Adrenal gland (tissue), 5 donors: Measurements from ENCODE around the gene ZFTA.

Experiments
- POLR2A ChIP-seq, 2 donors: fragments of 450-650 bp; IDR thresholded peaks; one replicate each; pipeline ENCODE4 v1.6.1; 2017; ENCODE audit warnings: antibody characterized with exemption in 2 of 2, mild to moderate bottlenecking in 2 of 2, moderate library complexity in 1 of 2
- TF ChIP-seq, protein P1 (sequence below), 6 experiments: fragments of 450-650 bp in 4 of 6; fragments of 200-600 bp in 2 of 6; sonication (generic) in 1 of 6; IDR thresholded peaks; 1 replicate in 5 of 6; 2 replicates in 1 of 6; pipeline versions ENCODE4 v1.5.1 to v1.8.0; 2016 to 2021; ENCODE audit warnings: antibody characterized with exemption in 6 of 6, mild to moderate bottlenecking in 2 of 6, moderate library complexity in 1 of 6
- donor health status: DM: no; HTN: no; CAD: no.

DNA sequence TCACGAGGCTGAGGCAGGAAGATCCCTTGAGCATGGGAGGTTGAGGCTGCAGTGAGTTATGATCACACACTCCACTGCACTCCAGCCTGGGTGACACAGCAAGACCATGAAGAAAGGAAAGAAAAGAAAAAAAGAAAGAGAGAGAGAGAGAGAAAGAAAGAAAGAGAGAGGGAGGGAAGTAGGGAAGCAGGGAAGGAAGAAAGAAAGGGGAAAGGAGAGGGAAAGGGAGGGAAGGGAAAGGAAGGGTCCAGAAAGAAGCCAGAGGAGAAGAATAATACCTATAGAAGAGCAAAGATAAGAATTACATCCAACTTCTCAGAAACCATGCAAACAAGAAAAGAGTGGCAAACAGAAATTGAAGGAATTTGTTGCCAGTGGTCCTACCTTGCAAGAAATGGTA lies 17.2 kb upstream of the ZFTA start:
- TF ChIP-seq, protein P1, sequence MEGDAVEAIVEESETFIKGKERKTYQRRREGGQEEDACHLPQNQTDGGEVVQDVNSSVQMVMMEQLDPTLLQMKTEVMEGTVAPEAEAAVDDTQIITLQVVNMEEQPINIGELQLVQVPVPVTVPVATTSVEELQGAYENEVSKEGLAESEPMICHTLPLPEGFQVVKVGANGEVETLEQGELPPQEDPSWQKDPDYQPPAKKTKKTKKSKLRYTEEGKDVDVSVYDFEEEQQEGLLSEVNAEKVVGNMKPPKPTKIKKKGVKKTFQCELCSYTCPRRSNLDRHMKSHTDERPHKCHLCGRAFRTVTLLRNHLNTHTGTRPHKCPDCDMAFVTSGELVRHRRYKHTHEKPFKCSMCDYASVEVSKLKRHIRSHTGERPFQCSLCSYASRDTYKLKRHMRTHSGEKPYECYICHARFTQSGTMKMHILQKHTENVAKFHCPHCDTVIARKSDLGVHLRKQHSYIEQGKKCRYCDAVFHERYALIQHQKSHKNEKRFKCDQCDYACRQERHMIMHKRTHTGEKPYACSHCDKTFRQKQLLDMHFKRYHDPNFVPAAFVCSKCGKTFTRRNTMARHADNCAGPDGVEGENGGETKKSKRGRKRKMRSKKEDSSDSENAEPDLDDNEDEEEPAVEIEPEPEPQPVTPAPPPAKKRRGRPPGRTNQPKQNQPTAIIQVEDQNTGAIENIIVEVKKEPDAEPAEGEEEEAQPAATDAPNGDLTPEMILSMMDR (IDR thresholded peaks at IDR 0.05): no peak
- no peak for TF ChIP-seq POLR2A (IDR thresholded peaks at IDR 0.05)
